Measurements from ENCODE around the gene TBCK.

The TBCK gene

DNA sequence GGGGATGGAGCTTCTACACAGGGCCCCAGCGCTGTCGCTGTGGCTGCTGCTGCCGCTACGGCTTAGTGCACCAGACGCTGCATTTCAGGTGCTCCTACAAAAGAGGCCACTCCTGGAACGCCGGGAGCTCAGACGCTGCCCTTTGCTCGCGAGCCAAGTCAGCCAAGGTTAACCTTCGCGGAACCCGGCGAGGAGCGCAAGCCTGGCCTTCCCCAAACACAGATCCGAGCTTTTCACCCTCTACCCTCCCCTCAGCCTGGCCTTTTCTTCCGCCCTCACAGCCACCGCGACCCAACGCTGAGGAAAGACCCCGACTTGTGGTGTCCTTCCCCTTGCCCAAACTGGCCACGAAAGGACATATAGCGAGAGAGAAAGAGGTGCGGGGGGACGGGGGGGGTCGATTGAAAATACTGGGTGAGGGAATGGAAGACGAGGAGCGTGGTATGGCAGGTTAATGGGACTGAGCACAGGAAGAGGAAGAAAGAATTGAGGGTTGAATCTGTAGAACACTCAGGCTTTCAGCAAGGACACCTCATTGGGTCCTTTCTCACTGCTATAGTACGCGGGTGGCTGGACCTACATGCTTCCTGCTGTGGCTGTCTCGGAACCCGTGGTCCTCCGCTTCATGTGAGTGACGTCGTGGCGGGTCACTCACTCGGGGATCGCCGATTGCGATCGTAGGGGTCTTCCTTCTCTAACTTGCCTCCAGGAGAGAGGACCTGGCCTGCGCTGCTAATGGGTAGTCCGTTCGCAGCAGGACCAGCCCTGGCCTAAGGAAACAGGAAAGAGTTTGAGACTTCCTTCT lies at the start of gene TBCK, which contains the start of gene AIMP1:
Gene TBCK (minus strand): TSS at position 242 of the 805 bp plus-strand sequence. CDS start 7,249 bp downstream, outside the sequence.
Gene AIMP1 (plus strand): TSS at position 583 of the 805 bp plus-strand sequence. CDS start 8,460 bp downstream, outside the sequence.
- peak; percentile 83 to 96 (median 90) for DNase-seq
- intact Hi-C loops (cut with DNase I): no loop called here

DNA sequence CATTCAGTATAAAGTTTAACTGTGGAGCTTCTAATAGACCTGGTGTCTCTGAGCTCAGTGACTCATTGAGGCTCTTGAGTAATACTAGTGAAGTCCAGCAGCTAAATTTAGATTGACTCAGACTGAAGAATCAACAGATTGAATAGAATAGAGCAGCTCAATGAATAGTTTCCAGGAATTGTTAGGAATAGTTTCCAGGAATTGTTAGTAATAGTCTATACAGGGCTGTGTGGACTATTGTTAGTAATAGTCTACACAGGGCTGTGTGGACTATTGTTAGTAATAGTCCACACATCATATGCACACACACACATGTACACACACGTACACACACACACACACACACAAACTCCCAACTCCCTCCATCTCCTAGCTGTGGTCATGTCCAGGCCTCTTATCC lies 49.6 kb upstream of the TBCK start:
- DNase-seq: no peak
- intact Hi-C loops (cut with DNase I): no loop called here

DNA sequence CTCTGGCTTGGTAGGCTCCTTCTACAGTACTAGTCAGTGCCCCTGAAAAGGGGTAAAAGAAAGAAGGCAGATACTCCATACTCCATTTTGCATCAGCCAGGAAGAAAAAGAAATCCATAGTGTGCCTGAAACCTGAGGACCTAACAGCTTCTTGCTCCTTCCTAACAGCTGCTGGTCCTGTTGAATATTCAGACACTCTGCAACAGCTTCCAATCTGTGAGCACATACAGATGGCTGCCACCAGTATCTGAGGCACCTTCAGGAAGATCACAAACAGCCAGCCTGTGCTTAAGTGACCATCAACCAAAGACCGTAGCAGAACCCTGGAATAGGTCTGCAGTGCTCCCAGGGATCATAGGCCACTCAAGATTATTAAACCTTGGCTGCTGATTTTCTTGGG lies 48.3 kb upstream of the TBCK start:
- intact Hi-C loops (cut with DNase I): no loop called here
- DNase-seq: no peak

GRCh38 chr4:106362086-106362825 lies 46.2 kb upstream of the TBCK start:
- intact Hi-C loops (cut with DNase I): no loop called here
- no peak for DNase-seq

DNA sequence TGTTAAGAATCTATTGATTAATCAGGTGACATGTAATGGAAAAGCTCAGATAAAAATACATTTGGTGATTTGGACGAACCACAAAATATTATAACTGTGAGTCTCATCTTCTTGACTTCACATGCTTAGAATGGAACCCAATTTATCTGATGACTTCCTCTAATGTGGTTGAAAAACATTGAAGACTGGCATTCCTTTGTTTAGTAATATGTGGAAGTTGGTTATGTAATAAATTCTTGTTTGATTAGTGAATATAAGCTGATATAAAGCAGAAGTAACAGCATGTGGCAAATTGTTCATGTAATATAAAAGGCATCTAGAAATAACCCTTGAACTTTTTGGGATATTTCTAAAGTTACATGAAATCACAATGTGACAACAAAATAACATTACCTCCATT lies 42.9 kb upstream of the TBCK start:
- intact Hi-C loops (cut with DNase I): no loop called here
- no peak for DNase-seq

DNA sequence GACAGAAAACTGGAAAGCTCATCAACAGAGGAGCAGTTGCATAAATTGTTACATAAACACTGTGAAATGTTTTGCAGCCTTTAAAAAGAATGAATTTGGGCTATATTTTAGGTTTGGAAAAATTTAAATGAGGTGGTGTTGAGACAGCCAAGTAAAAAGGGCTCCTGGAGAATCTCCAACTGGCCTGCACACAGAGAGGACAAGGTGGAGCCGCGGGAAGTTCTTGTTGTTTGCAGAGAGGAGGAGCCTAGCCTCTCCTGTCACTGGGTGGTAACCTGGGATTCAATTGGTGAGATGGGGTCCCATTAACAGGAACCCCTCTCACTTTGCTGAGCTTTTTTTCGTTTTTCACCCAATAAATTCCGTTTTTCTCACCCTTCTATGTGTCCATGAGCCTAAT lies 39.2 kb upstream of the TBCK start:
- DNase-seq: peak in 1 of 42 donors; percentile 5
- intact Hi-C loops (cut with DNase I): no loop called here

GRCh38 chr4:106353786-106354185 lies 37.8 kb upstream of the TBCK start:
- no peak for DNase-seq
- intact Hi-C loops (cut with DNase I): no loop called here

DNA sequence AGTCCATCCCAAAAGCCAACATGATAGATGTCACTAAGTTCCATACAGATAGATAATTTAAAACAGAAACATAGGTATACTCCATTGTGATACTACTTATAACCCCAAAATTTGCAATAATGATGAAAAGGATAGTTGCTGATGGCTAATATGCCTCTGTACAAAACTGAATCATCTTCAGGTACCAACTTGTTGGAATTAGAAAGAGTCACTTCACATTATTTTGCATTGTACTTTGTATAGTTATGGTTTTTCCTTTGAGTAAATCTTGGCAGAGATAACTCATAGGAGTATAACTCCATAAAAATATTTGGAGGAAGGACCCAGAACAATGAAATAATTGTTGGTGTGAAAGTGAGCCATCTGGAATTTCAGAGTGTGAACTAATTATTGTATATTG lies 35.0 kb upstream of the TBCK start:
- no peak for DNase-seq

GRCh38 chr4:106347167-106347566 lies 31.2 kb upstream of the TBCK start:
- no peak for DNase-seq

More for the DNA sequence above, 35.0 kb upstream of the TBCK start:
- intact Hi-C loops (cut with DNase I): no loop called here

DNA sequence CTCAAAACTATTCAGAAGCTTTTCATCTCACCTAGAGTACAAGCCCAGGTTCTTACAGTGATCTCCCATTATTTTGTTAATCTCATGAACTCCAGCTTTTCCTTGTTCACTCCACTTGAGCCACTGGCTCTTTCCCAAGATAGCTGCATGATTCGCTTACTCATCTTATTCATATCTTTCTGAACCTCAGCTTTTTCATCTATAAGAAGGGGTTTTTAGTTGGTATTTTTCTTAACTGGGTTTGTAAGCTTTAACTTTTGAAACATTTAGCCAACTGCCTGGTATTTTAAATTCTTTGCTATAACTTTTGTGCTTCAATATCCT lies 28.6 kb upstream of the TBCK start:
- intact Hi-C loops (cut with DNase I): no loop called here
- no peak for DNase-seq

More at GRCh38 chr4:106347167-106347566, 31.2 kb upstream of the TBCK start:
- intact Hi-C loops (cut with DNase I): no loop called here

DNA sequence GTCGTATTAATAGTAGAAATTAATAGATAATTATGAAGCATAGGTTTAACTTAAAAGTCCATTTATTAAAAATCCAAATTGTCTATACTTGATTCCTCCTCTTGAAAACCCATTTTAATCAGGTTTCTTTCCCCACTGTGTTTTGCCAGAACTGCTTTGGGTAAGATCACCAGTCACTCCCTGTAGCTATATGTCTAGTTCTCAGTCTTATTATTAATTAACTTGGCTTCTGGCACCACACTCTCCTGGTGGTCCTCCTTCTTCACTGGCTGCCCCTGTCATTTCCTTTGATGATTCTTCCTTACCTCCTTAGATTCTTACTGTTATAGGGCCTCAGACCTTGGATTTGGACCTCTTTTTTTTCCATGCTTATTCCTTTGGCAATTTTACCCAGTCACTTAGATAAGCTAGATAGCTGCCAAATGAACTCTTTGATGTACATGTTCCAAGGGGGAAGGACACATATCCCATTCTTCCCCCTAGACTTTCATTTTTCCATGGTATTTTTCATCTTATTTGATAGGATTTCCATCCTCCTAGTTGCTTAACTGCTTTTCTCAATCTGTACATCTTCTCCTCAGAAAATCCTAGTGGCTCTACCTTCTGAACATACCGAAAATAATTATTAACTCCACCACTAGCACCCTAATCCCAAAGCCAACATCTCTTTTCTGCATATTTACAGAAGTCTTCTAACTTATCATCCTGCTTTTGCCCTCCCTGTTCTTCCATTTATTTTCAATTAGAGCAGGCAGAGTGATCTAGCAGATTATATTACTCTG lies 28.0 kb upstream of the TBCK start:
- DNase-seq: no peak
- intact Hi-C loops (cut with DNase I): no loop called here

- intact Hi-C loops (cut with DNase I): no loop called here
- DNase-seq: no peak
These were observed 24.8 kb upstream of the TBCK start for GRCh38 chr4:106340774-106341173.

GRCh38 chr4:106339431-106339830 lies 23.4 kb upstream of the TBCK start:
- no peak for DNase-seq

GRCh38 chr4:106338671-106339070 lies 22.7 kb upstream of the TBCK start:
- no peak for DNase-seq
- intact Hi-C loops (cut with DNase I): no loop called here

More at GRCh38 chr4:106339431-106339830, 23.4 kb upstream of the TBCK start:
- intact Hi-C loops (cut with DNase I): no loop called here

DNA sequence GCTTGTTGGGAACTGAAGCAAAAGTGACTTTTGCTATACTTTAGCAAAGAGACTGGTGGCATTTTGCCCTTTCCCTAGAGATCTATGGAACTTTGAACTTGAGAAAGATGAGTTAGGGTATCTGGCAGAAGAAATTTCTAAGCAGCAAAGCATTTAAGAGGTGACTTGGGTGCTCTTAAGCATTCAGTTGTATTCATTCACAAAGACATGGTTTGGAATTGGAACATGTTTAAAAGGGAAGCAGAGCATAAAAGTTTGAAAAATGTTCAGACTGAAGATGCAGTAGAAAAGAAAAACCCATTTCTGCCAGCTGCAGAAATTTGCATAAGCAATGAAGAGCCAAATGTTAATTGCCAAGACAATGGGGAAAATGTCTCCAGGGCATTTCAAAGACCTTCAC lies 21.9 kb upstream of the TBCK start:
- DNase-seq: no peak
- intact Hi-C loops (cut with DNase I): no loop called here

DNA sequence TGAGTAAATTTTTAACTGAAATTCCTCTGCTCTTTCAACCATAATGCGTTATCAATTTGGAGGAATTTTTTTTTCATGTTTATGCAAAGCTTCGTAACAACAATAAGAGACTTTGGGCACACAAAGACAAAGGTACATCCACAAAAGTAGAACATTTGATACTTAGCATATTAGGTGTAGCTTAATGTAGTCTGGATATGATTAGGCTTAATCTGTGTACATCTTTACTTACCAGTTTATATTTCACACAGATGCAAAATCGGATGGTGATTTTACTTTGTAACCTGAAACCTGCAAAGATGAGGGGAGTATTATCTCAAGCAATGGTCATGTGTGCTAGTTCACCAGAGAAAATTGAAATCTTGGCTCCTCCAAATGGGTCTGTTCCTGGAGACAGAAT lies 20.6 kb upstream of the TBCK start:
- DNase-seq: no peak
- intact Hi-C loops (cut with DNase I): no loop called here

DNA sequence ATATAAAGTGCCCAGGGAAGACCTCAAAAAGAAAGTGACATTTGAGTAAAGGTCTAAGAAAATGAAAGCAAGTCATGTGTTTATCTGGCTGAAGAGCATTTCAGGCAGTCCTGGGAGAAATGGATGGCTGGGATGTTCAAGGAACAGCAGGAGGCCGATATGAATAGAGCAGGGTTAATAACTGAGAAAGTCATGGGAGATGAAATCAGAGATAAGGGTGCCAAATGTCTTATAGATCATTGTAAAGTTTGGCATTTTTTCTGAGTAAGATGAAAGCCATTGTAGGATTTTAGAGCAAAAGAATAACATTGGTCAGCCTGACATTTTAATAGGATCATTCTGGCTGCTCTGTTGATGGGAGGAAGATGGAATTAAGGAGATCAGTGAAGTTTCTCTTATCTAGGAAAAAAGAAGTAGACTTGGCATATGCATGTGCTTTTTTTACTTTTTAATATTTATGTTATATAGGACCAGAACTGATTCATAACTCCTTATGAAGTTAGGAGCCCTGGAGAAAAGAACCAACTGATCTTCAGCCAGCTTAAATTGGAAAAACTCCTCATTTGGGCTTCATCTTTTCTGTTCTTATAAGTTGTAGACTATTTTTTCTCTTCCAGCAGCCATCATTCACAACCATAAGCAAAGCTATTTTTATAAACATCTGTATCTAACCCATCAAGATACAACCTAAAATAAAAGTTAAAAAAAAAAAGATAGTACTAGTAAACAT lies 18.9 kb upstream of the TBCK start:
- no peak for DNase-seq
- intact Hi-C loops (cut with DNase I): no loop called here

DNA sequence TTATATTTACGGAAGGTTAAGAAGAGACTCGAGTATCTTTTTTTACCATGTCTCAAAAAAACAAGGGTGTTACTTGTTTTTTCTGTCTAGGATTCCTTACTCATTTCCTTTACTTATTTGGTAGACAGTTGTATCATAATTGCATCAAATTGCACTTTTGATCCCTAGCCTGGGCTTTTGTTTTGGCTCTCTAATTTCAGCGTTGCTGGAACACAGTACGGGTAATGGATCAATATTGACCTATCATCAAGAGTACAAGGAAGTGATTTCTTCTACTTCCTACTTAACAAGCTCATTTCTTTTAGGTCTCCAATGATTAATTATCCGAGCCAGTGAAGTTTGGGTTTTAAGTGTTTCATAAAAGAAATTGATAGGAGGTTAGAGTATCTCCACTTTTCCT lies 17.2 kb upstream of the TBCK start:
- no peak for DNase-seq
- intact Hi-C loops (cut with DNase I): no loop called here

DNA sequence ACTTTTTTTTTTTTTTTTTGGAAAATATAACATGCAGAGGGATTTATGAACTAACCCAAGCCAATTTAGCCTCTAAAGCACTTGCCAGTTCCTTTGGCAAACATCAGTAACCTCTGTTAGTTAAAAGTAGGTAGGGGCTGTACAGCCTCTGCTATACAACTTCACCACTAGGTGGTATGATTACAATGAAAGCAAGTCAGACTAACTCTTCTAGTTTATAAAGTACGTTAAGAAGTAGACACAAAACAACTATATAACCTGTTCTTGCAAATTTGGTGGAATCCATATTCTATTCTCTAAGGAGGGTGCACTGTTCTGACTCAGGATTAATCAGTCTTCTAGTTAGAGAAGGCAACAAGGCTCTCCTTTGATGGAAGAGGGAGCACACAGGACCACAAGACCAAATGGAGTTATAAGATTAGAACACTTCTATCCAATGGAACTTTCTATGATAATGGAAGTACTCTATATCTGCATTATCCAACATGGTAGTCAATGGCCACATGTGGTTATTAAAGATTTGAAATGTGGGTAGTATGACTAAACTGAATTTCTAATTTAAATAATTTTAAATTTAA lies 13.1 kb upstream of the TBCK start:
- intact Hi-C loops (cut with DNase I): no loop called here
- no peak for DNase-seq

Measured in head of caudate nucleus (tissue), 42 donors.